Vagina (tissue), 2 donors: ENCODE measurements around the gene SCTR. TPM values are rescaled to one million over a fixed set of nuclear protein-coding genes. Genes with fewer than 3 reads are reported as not detected.

Source experiments
- DNase-seq, 2 donors: peaks; one replicate each; pipeline ENCODE4 v3.0.0-alpha.2; 2017; ENCODE audit errors: extremely low spot score in 2 of 2
- H3K27ac ChIP-seq: fragments of 200-600 bp; sonication (generic); one replicate; pipeline ENCODE4 v1.5.1; 2019
- H3K27me3 ChIP-seq: fragments of 200-600 bp; sonication (generic); one replicate; pipeline ENCODE4 v1.5.1; 2019
- H3K36me3 ChIP-seq, 2 donors: fragments of 200-600 bp; sonication (generic); one replicate each; pipeline ENCODE4 v1.5.1; 2017 to 2019
- H3K4me1 ChIP-seq: fragments of 200-600 bp; sonication (generic); one replicate; pipeline ENCODE4 v1.5.1; 2019
- H3K4me3 ChIP-seq, 2 donors: fragments of 200-600 bp; sonication (generic); 1 replicate in 1 of 2; 2 replicates in 1 of 2; pipeline ENCODE4 v1.5.1; 2016 to 2019
- H3K9me3 ChIP-seq: fragments of 200-600 bp; sonication (generic); one replicate; pipeline ENCODE4 v1.5.1; 2019
- POLR2A ChIP-seq, 2 donors: fragments of 450-650 bp; IDR thresholded peaks; one replicate each; pipeline ENCODE4 v1.6.1; 2017; ENCODE audit warnings: antibody characterized with exemption in 2 of 2, mild to moderate bottlenecking in 2 of 2, moderate library complexity in 2 of 2
- POLR2AphosphoS5 ChIP-seq, 2 donors: sonication (generic); formaldehyde crosslinking; IDR thresholded peaks; one replicate each; pipeline ENCODE4 v1.9.0; 2017; ENCODE audit warnings: antibody characterized with exemption in 2 of 2, mild to moderate bottlenecking in 2 of 2, low read depth in 1 of 2; ENCODE audit not compliant: insufficient read depth in 1 of 2
- intact Hi-C: fragments of 100-400 bp; cut with DNase I; formaldehyde crosslinking; loops from one replicate; pipeline ENCODE4 v1.15.1; 2023
- total RNA-seq: library from RNA; depleted of rRNA; stranded (reverse); fragments of >200 nt; gene quantifications from one replicate; pipeline ENCODE4 v1.2.3, GENCODE V29; 2016
- TF ChIP-seq, protein P1 (sequence below), 3 experiments: fragments of 450-650 bp in 2 of 3; fragments of 200-600 bp in 1 of 3; sonication (generic) in 1 of 3; IDR thresholded peaks; one replicate each; pipeline ENCODE4 v1.5.1; 2017 to 2019; ENCODE audit warnings: antibody characterized with exemption in 3 of 3, mild to moderate bottlenecking in 2 of 3, moderate library complexity in 2 of 3

Gene SCTR
- total RNA-seq, 1 donor from 2014 or later: not detected

DNA sequence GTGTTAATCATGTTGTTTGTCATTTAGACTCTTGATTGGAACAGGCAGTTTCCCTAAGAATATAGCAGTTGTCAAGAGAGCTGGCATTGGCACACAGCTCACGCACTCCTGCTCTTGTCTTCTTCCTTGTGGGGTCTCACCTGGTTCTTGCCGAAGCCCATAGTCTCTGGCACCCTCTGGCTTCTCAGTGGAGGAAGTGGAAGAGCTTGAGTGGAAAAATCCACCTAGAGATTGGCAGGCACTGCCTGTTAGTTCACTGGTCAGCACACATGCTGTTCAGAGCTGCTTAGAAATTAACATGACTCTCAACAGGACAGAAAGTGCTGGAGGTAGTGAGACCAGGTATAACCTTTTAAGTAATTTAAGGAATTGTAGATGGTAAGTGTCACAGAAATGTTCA, 28.3 kb downstream of the SCTR start:
- DNase-seq: peak in 1 of 2 donors; percentile 40
- TF ChIP-seq POLR2AphosphoS5 (IDR thresholded peaks at IDR 0.05; ENCODE audit: insufficient read depth in 1 of 2, low read depth in 1 of 2) (no peak), POLR2A (IDR thresholded peaks at IDR 0.05) (no peak)
- TF ChIP-seq, protein P1, sequence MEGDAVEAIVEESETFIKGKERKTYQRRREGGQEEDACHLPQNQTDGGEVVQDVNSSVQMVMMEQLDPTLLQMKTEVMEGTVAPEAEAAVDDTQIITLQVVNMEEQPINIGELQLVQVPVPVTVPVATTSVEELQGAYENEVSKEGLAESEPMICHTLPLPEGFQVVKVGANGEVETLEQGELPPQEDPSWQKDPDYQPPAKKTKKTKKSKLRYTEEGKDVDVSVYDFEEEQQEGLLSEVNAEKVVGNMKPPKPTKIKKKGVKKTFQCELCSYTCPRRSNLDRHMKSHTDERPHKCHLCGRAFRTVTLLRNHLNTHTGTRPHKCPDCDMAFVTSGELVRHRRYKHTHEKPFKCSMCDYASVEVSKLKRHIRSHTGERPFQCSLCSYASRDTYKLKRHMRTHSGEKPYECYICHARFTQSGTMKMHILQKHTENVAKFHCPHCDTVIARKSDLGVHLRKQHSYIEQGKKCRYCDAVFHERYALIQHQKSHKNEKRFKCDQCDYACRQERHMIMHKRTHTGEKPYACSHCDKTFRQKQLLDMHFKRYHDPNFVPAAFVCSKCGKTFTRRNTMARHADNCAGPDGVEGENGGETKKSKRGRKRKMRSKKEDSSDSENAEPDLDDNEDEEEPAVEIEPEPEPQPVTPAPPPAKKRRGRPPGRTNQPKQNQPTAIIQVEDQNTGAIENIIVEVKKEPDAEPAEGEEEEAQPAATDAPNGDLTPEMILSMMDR (IDR thresholded peaks at IDR 0.05): no peak
- Histone ChIP-seq H3K27ac (no peak overlapping the region), H3K9me3 (no peaks in the 10 kb centered on the region), H3K36me3 (no peaks in the 10 kb centered on the region), H3K4me3 (no peak overlapping the region), H3K4me1 (no peaks in the 10 kb centered on the region), H3K27me3 (no peaks in the 10 kb centered on the region)
- intact Hi-C loops: no loop called here

DNA sequence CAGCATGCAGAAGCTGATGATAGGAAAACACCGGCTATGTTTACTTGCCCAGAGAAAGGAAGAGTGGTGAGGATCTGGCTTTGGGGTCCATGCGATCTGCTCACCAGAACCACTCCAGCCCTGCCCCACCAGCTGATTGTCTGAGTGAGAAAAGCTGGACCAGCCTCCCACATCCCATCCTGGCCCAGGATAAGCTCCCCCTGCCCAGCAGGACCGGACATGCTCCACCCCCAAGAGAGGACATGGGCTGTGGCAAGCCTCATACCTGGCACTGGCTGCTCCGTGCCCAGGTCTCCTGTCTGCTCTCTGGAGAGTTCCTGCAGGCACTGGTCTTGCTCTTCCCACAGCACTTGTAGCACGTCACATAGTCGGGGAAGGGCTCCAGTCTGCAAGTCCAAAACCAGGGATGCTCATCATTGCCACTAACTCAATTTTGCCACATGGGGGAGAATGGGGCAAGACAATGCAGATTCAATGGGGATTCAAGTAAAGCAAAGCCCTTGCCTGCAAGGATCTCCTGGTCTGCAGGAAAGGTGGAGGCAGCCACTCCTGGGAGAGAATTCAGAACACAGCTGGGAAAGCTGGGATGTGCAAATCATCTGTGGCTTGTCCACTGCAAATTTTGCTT, 30.0 kb downstream of the SCTR start:
- no peaks in the 10 kb centered on the region for H3K9me3 ChIP-seq
- peak in 1 of 2 donors; percentile 91 for DNase-seq
- H3K36me3 ChIP-seq: no peaks in the 10 kb centered on the region
- intact Hi-C loops: no loop called here
- H3K27ac ChIP-seq: no peak overlapping the region
- no peaks in the 10 kb centered on the region for H3K27me3 ChIP-seq
- TF ChIP-seq POLR2AphosphoS5 (IDR thresholded peaks at IDR 0.05; ENCODE audit: insufficient read depth in 1 of 2, low read depth in 1 of 2): no peak
- TF ChIP-seq, protein P1 (IDR thresholded peaks at IDR 0.05): no peak
- no peak for TF ChIP-seq POLR2A (IDR thresholded peaks at IDR 0.05)
- H3K4me3 ChIP-seq: no peak overlapping the region
- H3K4me1 ChIP-seq: no peaks in the 10 kb centered on the region

DNA sequence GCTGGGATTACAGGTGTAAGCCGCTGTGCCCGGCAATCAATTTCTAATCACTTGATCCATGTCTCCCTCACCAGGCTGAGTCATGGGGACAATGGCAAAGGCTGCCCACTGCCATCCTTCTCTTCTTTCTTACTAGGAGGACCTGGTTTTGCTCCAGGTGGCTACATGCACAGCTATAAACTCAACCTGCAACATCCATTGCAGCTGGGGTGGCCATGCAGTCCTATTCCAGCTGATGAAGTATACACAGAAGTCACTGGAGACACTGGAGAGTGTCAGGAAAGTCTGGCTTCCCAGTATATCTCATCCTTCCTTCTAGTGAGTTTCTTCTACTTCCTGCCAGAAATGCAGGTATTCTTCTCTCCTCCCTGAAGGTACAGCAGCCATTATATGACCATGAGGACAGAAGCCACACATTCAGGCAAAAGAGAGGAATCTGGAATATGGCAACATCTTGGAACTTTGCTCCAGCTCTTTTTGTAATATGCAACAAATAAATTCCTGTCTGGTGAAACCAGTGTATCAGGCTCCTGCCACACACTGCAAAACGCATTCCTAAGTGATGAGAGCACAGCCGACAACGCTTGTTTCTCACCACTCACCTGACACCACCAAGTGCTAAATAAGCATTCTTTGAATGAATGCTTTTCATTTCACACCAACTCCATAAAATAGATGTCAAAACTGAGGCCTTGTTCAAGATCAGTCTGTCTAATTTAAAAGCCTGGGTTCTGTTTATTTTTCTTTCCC, 32.3 kb downstream of the SCTR start:
- no peaks in the 10 kb centered on the region for H3K27me3 ChIP-seq
- TF ChIP-seq POLR2AphosphoS5 (IDR thresholded peaks at IDR 0.05; ENCODE audit: insufficient read depth in 1 of 2, low read depth in 1 of 2) (peak in 1 of 2 donors; percentile 56), POLR2A (IDR thresholded peaks at IDR 0.05) (no peak)
- DNase-seq: no peak
- no peak overlapping the region for H3K4me3 ChIP-seq
- no peaks in the 10 kb centered on the region for H3K9me3 ChIP-seq
- no peak overlapping the region for H3K27ac ChIP-seq
- H3K4me1 ChIP-seq: no peaks in the 10 kb centered on the region
- H3K36me3 ChIP-seq: no peaks in the 10 kb centered on the region
- intact Hi-C loops: no loop called here

DNA sequence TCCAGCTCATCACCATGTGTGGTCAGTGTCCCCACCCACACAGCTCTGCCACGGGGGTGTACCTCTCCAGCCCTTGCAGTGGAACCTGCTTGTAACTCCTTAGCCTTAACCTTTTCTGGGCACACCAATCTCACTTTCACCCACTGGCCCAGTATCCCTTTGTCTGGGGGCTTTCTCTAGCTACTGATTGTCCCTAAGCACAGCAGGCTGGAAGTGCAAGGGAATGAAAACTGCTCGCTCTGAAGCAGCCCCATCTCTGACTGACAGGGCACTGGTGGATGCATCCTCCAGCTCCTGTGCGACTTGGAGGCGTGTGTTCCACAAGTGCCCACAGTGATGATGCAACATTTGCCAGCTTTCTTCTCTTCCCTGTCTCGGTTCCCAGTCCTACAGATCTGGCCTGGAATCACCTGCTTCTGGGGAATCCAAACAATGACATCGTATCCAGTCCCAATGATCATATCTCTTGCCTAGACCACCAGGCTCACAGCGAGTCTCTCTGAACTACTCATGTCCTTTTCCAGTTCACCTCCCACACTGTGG, 33.6 kb downstream of the SCTR start:
- Histone ChIP-seq H3K27me3 (no peaks in the 10 kb centered on the region), H3K4me1 (no peaks in the 10 kb centered on the region), H3K27ac (no peak overlapping the region), H3K36me3 (no peaks in the 10 kb centered on the region), H3K9me3 (no peaks in the 10 kb centered on the region), H3K4me3 (no peak overlapping the region)
- TF ChIP-seq, protein P1 (IDR thresholded peaks at IDR 0.05): no peak
- TF ChIP-seq POLR2AphosphoS5 (IDR thresholded peaks at IDR 0.05; ENCODE audit: insufficient read depth in 1 of 2, low read depth in 1 of 2) (no peak), POLR2A (IDR thresholded peaks at IDR 0.05) (no peak)
- intact Hi-C loops: no loop called here
- peak in 1 of 2 donors; percentile 75 for DNase-seq

DNA sequence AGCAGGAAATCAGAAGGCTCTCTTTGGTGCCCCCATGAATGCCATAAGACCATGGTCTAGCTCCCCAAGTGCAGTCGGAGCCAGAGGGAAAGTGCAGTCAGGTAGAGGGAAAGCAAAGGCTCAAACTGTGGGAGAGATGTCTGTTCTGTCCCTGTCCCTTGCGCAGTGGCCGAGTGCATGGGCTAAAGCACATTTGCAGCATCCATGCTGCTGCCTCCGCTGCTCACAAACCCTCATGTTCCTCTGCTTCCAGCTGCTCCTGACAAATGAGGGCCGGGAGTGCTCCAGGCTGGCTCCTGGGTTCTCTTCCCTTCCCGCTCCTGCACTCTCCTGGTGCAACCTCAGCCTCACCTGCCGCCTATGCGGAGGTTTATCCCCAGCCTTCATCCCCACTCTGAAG, 34.2 kb downstream of the SCTR start:
- TF ChIP-seq POLR2AphosphoS5 (IDR thresholded peaks at IDR 0.05; ENCODE audit: insufficient read depth in 1 of 2, low read depth in 1 of 2) (no peak), POLR2A (IDR thresholded peaks at IDR 0.05) (no peak)
- TF ChIP-seq, protein P1 (IDR thresholded peaks at IDR 0.05): no peak
- Histone ChIP-seq H3K36me3 (no peaks in the 10 kb centered on the region), H3K27me3 (no peaks in the 10 kb centered on the region), H3K4me1 (no peaks in the 10 kb centered on the region), H3K4me3 (no peak overlapping the region), H3K9me3 (no peaks in the 10 kb centered on the region), H3K27ac (no peak overlapping the region)
- intact Hi-C loops: no loop called here
- DNase-seq: no peak
